Ovary (tissue), 9 donors: ENCODE data around the gene BTBD10. TPM values are rescaled to one million over a fixed set of nuclear protein-coding genes. Genes with fewer than 3 reads are reported as not detected.

Experiments used
- DNase-seq, 5 donors: peaks; one replicate each; pipeline ENCODE4 v3.0.0-alpha.2; 2019 to 2020
- H3K27ac ChIP-seq, 2 donors: fragments of 200-600 bp; one replicate each; pipeline versions ENCODE4 v1.5.1 to v1.8.0; 2019 to 2022
- H3K27me3 ChIP-seq: fragments of 200-600 bp; one replicate; pipeline ENCODE4 v1.8.0; 2022
- H3K36me3 ChIP-seq: fragments of 200-600 bp; sonication (generic); one replicate; pipeline ENCODE4 v1.5.1; 2019
- H3K4me1 ChIP-seq: one replicate; pipeline ENCODE4 v1.8.1; 2013; ENCODE audit warnings: mild to moderate bottlenecking, moderate library complexity; ENCODE audit not compliant: insufficient read depth
- H3K4me3 ChIP-seq: fragments of 200-600 bp; sonication (generic); one replicate; pipeline ENCODE4 v1.5.1; 2017
- H3K9me3 ChIP-seq, 2 donors: fragments of 200-600 bp in 1 of 2; sonication (generic) in 1 of 2; one replicate each; pipeline versions ENCODE4 v1.5.1 to v1.8.1; 2013 to 2019; ENCODE audit warnings: mild to moderate bottlenecking in 1 of 2, moderate library complexity in 1 of 2
- CTCF ChIP-seq, 3 donors: fragments of 450-650 bp in 2 of 3; fragments of 200-600 bp in 1 of 3; IDR thresholded peaks; one replicate each; pipeline versions ENCODE4 v1.5.1 to v1.8.0; 2016 to 2022; ENCODE audit warnings: antibody characterized with exemption in 3 of 3, mild to moderate bottlenecking in 1 of 3
- EP300 ChIP-seq: sonication (generic); formaldehyde crosslinking; IDR thresholded peaks from one replicate; pipeline ENCODE4 v1.6.1; 2017; ENCODE audit warnings: antibody characterized with exemption
- POLR2A ChIP-seq: fragments of 450-650 bp; IDR thresholded peaks from one replicate; pipeline ENCODE4 v1.6.1; 2017; ENCODE audit warnings: antibody characterized with exemption, mild to moderate bottlenecking, moderate library complexity
- WGBS, 3 donors: extraction: QIAGEN DNeasy Blood & Tissue Kit in 1 of 3; methylation state at CpG; one replicate each; pipeline versions ENCODE4 v1.1.5 to v1.1.7; 2013 to 2017; 5-methylcytosine and 5-hydroxymethylcytosine counted together
- intact Hi-C, 4 donors: fragments of 100-400 bp; cut with DNase I; formaldehyde crosslinking; loops; one replicate each; pipeline versions ENCODE4 v1.11.0 to v1.15.1; 2022 to 2023
- polyA plus RNA-seq, 2 donors: library from polyadenylated mRNA; stranded (reverse); fragments of 200-250 nt in 1 of 2; fragments of 350-450 nt in 1 of 2; fragmentation: Illumina TruSeq in 1 of 2; extraction: RNeasy Lipid Tissue Mini Kit (QIAGEN cat#74804) in 1 of 2; gene quantifications; one replicate each; pipeline ENCODE4 v1.2.3, GENCODE V29; 2013 to 2014
- total RNA-seq, 7 donors: library from RNA; depleted of rRNA in 2 of 7; stranded (reverse); fragments of >200 nt in 2 of 7; fragmentation: NEBNext Ultra II Directional in 3 of 7; extraction: Animal tissue kit (Norgen Biotek cat#: 25700) in 3 of 7; gene quantifications; one replicate each; pipeline versions ENCODE4 v1.1.0 to v1.2.4, GENCODE V29; 2016 to 2023
- donor health status: DM: no; HTN: no; CAD: no; lungs with moderate emphysema.
- donor health status: DM: no; HTN: no; CAD: no.
- donor health status: Bipolar disorder and iron deficiency.
- donor health status: DM: yes; HTN: yes; CAD: no.
- donor health status: DM: no; HTN: no; CAD: no.
- donor health status: DM: yes; HTN: yes; CAD: no.

Gene BTBD10
- total and polyA plus RNA-seq, 9 donors = 14.8 to 31.4 (median 25.0) TPM

- intact Hi-C loops = loop anchor here in 2 of 4 donors (5.0 to 10.0 kb wide), 2 partner anchors 54 to 56 kb away; no protein-coding TSS in a partner anchor
- peaks cover 17% of the 10 kb centered on the region for H3K4me1 ChIP-seq
- H3K27ac ChIP-seq = peak overlapping the region in 1 of 2 donors; percentile 71
- no peaks in the 10 kb centered on the region for H3K36me3 ChIP-seq
- H3K9me3 ChIP-seq = no peaks in the 10 kb centered on the region
- H3K27me3 ChIP-seq = no peaks in the 10 kb centered on the region
- H3K4me3 ChIP-seq = peak overlapping the region; percentile 29
- DNase-seq = no peak
- 58 to 73% (median 62%) methylated on average over 9 of the region's 9 CpGs for WGBS, 3 donors
- no peak for TF ChIP-seq POLR2A
- no peak for TF ChIP-seq EP300
- TF ChIP-seq CTCF (IDR thresholded peaks at IDR 0.05) = no peak
Measured at GRCh38 chr11:13338427-13339069, 124.5 kb downstream of the BTBD10 start.

- no peak for DNase-seq
- 0 to 2% (median 1%) methylated on average over 5 of the region's 5 CpGs for WGBS, 3 donors
- H3K4me1 ChIP-seq = peaks cover 17% of the 10 kb centered on the region
- intact Hi-C loops = loop anchor here in 2 of 4 donors (5.0 to 10.0 kb wide), 2 partner anchors 53 to 56 kb away; no protein-coding TSS in a partner anchor
- H3K4me3 ChIP-seq = peak overlapping the region; percentile 29
- H3K27me3 ChIP-seq = no peaks in the 10 kb centered on the region
- no peak for TF ChIP-seq POLR2A
- TF ChIP-seq CTCF (IDR thresholded peaks at IDR 0.05) = no peak
- no peak for TF ChIP-seq EP300
- no peaks in the 10 kb centered on the region for H3K9me3 ChIP-seq
- peak overlapping the region in 1 of 2 donors; percentile 71 for H3K27ac ChIP-seq
- no peaks in the 10 kb centered on the region for H3K36me3 ChIP-seq
Measured at GRCh38 chr11:13338019-13338426, 125.0 kb downstream of the BTBD10 start.

Other genes starting within 250 kb of the BTBD10 start
- 10 to 100 TPM; 19.9 to 53.4 (median 31.8) TPM for gene BMAL1, start 185.4 kb downstream of the BTBD10 start, total RNA-seq
- 10 to 100 TPM; 17.7 to 19.2 TPM for gene BMAL1, start 185.4 kb downstream of the BTBD10 start, polyA plus RNA-seq
- not detected for gene PTH, start 32.8 kb upstream of the BTBD10 start, total RNA-seq
- not detected for gene PTH, start 32.8 kb upstream of the BTBD10 start, polyA plus RNA-seq
- gene FAR1, start 205.4 kb upstream of the BTBD10 start, total RNA-seq = 10 to 100 TPM; 38.9 to 52.1 (median 42.2) TPM
- 10 to 100 TPM; 14.2 to 29.3 TPM for gene FAR1, start 205.4 kb upstream of the BTBD10 start, polyA plus RNA-seq